Stromal cell of bone marrow (primary cell): Measurements from ENCODE around the gene MAPKAP1.
"Not testable (repeated sequence)": the region's sequence is repeated elsewhere in the genome, so short reads cannot be mapped to it uniquely, and the experiment has no call there.

ENCODE experiments used
- DNase-seq: peaks from one replicate; pipeline ENCODE4 v3.0.0-alpha.2; 2012; ENCODE audit warnings: low read depth

The MAPKAP1 gene

DNA sequence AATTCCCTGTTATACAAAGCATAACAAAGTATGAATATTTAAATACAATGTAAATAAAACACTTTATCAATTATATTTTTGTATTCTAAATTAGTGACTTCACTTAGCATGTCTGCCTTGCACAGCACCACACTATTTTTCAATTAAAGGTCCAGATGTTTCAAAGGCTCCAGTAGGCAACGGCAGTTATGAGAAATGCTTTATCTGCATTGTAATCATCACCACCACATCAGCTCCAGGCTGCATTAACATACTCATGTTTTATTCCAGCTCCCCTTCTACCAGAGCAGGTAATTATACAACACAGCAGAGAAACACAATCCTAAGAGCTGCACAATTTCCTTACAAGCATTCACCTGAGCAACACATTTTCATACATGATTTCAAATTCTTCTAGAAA, 102.8 kb downstream of the MAPKAP1 start:
- DNase-seq = no peak

DNA sequence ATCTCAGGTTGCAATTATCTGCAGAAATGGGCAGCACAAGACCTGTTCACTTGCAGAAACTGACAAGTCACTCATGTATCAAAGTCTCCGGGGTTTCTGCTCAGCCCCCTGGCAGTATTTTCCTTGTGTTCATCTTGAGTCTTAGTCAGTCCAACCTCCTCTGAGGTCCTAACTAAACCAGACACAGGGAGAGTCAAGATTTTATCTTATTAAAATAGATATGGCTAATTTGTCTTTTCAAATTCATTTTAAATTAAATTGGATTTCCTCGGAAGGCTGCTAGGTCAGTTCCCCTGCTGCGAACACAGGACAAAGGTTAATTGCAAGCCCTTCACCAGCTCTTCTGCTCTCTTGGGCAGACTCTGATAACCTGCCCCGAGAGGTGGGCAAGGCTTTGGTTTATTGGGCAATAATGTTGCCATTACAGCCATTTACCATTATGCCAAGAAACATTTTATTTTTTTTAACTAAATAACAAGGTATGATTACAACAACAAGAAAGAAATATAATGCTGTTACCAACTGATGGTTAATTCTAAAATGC, 103.5 kb downstream of the MAPKAP1 start:
- DNase-seq = no peak

DNA sequence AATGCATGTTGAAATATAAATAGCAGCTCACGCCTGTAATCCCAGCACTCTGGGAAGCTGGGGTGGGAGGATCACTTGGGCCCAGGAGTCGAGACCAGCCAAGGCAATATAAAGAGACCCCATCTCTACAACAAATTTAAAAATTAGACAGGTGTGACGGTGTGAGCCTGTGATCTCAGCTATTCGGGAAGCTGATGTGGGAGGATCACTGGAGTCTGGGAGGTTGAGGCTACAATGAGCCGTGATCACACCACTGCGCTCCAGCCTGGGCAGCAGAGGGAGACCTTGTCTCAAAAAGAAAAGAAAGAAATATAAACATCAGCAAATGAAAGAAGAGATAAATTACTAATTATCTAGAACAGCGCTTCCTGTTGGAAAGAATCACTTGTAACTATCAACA, 105.0 kb downstream of the MAPKAP1 start:
- DNase-seq = no peak

DNA sequence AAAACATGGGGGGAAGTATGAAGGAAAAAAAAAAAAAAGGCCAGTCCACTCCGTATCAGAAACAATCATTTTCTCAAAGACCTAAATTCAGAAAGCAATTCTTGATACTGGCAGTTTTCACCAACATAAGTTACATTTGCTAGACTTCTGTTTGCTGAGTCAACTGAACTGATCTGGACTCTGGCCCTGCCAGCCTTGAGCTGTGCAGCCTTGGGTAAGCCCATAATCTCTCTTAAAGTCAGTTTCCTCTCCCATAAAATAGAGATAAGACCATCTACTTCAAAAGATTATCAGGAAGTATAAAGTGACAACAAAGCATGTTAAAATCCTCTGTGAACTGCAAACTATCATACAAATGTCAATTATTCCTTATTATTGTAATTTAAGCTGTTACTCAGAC, 106.8 kb downstream of the MAPKAP1 start:
- no peak for DNase-seq

DNA sequence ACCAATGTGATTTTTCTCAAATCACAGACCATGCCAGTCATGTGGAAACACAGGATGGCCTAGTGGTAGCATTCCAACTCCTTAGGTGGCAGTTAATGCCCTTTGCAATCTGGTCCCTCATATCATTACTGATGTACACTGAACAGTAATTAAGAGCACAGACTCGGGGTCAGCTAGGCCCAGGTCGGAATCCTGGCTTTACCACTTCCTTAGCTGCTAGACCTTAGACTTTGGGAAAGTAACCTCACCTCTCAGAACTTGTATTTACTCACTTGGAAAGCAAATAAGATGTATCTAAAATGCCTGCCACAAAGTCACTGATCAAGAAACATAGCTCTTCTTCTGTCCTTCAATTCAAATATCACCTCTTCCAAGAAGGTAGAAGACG, 112.8 kb downstream of the MAPKAP1 start:
- no peak for DNase-seq

DNA sequence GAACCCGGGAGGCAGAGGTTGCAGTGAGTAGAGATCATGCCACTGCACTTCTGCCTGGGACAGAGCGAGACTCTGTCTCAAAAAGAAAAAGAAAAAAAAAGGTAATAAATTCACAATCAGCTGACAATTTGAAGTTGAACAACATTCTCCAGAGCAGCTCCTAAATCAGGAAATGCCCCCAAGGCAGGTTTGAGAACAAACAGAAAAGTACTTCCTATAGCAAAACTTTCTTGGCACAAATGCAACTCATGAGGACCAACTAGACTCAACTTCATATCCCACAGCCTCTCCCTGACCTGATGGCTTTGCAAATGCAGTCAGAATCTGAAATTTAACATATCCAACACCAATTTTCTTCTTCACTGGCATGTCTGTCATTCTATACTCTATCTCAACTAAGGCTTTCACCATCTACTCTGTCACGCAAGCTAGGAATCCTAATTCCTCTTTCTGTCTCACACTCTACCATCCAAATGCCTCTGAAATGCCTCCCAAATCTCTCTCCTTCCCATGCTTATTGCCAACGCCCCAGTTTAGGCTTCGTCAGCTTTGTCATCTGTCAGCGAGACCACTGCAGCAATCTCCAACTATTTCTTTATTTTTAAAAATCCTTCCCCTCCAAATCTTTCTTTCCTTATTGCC, 113.3 kb downstream of the MAPKAP1 start:
- no peak for DNase-seq

DNA sequence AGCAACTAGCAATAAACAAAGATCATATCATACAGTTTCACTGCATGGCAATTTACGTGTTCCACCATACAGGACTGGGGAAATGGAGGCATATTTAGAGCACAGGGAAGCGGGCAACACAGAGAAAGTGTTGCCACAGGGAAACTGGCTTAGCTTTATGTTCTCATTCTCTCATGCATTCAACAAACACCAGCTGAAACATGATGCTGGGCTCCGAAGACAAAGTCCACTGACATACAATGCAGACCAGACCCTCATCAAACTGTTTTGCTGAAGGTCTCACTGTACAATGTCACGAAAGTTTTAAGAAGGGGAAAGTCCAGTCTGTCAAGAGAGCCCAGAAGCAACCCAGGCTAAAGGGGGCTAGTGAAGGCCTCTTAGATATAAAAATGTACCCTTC, 115.1 kb downstream of the MAPKAP1 start:
- DNase-seq = no peak

DNA sequence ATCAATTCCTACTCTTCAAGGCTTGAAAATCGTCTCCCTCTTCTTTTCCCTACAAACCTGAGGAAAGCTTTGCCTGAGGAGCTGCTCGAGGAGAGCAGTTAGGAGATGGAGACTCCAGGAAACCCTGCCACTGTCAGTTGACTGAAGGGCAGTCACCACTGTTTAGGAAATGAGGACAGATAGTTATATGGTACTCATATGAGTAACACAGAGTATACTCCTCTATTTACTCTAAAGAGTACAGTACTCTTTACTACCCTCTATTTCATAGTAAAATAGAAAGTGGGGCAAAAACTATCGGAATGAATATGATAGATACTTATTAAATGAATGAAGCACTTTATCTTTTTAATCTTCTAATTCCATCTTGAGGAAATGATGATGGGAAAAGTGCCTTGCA, 115.8 kb downstream of the MAPKAP1 start:
- no peak for DNase-seq

DNA sequence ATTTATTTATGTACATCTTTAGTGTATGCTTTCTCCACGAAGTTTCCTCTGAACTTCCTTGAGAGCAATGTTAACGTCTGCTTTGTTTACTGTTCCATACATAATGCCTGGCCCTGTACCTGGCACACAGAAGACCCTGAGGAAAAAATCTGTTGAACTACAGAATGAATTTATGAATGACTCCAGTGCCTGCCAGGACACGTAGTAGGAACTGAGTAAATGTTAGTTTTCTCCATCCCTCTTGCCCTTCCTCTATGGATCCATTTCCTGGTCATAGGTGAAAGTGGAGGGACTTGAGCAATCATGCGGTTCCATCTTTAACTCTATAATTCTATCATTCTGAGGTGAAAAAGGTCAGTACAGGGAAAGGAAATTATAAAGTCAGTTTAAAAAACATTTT, 117.7 kb downstream of the MAPKAP1 start:
- no peak for DNase-seq

DNA sequence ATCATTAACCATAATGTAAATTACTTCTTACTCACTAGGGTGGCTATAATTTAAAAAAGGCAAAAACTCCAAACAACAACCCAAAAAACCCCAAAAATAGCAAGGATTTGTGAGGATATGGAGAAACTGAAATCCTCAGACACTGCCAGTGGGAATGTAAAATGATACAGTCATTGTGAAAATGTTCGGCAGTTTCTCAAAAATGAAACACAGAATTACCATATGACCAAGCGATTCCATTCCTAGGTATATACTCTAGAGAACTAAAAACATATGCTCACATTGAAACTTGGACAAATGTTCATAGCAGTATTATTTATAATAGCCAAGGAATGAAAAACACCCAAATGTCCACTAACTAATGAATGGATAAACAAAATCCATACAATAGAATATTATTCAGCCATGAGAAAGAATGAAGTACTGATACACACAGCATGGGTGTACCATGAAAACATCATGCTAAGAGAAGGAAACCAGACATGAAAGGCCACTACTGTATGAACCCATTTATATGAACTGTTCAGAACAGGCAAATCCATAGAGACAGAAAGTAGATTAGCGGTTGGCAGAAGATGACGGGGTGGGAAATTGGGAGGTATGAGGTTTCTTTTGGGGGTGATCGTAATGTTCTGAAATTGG, 119.1 kb downstream of the MAPKAP1 start:
- DNase-seq = no peak

DNA sequence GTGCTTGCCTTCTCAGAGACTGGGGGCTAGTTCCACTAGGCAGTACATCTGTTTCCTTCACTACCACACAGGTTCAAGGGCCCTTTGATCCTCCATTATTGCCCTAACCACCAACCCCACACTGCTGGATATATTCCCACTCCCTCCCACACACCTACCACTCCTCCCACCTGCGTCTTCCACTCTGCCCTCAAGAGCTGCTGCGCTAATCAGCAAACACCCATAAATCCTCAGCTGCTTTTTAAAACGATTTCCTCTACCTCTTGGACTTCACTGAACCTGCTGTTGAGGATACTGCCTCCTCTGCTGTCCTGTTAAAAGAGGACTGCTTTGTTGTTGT, 120.9 kb downstream of the MAPKAP1 start:
- DNase-seq = no peak

DNA sequence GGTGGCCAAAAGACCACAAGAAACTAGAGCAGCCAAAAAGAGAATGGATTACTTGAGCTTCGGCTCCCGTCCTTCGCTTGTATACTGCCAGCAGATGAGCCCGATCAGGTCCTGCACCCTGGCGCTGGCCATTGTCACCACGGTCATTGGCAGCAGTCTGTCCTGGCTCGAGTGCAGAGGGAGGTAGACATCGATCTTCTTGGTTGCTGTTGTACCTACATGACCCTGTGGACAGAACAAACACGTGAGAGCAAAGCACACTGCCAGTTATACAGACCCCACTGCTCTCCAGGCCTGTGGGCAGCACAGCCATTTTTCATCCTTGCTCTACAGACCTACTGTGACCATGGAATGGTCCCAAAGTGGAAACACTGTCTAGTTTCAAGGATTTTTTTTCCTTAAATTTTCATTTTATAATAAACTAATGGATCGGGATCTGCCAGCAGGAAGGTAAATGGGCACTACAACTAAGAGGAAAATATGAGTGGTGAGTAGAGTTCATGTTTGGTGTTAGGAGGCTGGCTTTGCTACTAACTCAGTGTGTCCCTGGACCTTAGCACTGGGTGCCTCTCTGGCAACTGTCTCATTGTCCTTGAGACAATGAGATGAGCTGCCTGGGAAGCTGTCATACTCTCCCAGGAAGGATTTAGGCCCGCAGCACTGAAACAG, 121.4 kb downstream of the MAPKAP1 start:
- no peak for DNase-seq

DNA sequence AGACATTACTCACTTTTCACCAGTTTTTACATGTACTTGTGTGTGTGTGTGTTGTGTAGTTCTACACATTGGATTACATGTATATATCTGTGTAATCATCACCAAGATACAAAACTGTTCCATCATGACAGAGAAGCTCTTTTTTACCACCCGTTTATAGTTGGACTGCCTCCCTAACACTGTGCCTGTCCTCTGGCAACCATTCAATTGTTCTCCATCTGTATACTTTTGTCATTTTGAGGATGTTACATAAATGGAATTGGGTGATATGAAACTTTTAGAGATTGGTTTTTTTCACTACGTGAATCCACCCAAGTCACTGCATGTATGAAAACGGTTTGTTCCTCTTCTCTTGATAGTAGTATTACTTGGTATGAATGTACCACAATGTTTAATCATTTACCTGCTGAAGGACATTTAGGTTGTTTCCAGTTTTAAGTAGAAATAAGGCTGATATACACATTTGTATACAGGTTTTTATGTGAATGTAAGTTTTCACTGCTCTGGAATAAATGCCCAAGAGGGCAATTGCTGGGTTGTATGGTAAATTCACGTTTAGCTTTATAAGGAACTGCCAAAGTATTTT, 126.2 kb downstream of the MAPKAP1 start:
- DNase-seq = no peak

DNA sequence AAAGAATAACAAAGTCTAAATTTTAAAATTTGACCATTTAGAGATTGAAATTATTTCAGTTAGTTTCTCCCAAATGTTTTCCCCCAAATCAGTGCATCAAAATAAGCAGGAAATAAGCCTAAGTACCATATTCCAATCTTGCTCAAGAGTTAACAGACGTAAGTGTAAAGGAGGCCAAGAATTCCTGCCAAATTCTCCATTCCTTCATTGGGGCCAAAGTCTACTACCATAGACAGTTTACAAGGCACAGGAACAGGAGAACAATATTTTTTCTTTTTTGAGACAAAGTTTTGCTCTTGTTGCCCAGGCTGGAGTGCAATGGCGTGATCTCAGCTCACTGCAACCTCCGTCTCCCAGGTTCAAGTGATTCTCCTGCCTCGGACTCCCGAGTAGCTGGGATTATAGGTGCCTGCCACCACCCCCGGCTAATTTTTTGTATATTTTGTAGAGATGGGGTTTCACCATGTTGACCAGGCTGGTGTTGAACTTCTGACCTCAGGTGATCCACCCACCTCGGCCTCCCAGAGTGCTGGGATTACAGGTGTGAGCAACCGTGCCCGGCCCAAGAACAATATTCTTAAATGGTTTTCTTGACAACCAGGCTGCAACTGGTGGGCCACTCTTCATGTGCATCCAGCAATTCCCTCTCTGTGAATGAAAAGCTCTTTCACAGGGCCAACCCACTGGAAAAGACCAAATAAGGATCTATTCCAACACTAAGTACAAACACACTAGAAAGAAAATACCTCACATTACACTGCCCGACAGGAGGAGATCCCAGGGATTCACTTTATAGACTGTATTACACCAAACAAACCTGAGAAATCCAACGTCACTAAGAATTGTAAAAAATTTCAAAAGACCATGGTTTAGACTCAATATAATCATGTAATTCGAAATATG, 127.7 kb downstream of the MAPKAP1 start:
- DNase-seq = no peak

DNA sequence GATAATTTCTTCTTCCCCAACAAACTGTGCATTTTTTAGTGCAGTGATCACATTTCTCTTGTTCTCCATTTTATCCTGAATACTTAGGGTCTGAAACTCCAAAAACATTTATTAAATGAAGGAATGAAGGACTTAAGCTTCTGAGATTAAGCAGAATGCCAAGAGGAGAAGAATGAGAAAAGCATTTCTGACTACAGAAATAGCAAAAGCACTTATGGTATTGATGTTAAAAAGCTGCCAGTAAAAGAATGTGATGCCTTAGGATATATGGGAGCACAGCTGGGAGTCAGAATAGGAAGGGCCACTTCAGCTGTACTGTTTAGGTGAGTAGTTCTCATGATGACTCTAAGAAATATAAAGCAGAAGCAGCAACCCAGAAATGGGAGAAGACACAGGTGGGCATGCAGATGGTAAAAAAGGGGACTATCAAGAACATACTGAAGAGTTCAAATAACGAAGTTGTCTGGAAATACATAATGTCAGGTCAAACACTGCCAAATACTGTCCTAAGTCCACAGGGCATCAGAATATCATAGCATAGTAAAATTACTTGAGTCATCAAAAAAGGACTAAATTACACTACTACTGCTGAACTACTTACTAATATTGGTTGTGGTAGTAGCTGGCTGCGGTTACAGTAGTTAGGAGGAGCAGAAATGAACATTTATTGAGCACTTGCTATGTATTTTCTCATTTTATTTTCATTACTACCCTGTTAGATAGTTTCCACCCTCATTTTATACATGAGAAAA, 132.7 kb downstream of the MAPKAP1 start:
- DNase-seq = no peak

DNA sequence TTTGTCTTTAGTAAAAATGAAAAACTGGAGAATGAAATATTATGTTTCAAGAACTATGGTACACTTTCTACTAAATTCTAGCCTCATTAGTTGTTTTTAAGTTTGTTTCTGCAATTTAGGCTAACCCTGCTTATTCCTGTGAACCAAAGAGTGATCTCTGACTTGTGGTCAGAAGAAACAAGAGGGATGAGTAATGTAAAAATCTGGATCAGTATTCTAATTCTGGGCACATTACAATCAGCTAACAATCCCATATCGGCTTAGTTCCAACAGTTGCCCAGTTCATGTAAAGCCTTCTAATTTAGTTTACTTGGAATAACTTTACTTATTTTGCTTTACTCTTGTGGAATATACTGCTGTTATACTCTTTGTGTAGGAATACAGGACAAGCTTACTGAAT, 134.5 kb downstream of the MAPKAP1 start:
- DNase-seq = not testable (repeated sequence)

DNA sequence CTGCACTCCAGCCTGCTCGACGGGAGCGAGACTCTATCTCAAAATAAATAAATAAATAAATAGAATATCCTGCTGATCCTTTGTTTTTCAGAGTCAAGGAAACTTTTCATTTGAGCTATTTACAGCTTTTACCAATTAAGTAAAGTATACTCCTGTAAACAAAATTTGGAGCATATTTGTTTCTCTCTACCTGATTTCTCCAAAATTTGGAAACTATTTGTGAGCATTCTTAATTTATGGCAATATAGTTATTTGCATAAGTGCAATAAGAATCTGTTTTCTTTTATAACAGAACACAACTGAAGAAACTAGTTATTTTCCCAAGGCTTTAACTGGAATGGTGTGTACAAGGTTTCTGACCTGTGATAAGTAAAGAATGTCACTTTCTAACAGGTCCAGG, 135.2 kb downstream of the MAPKAP1 start:
- not testable (repeated sequence) for DNase-seq

DNA sequence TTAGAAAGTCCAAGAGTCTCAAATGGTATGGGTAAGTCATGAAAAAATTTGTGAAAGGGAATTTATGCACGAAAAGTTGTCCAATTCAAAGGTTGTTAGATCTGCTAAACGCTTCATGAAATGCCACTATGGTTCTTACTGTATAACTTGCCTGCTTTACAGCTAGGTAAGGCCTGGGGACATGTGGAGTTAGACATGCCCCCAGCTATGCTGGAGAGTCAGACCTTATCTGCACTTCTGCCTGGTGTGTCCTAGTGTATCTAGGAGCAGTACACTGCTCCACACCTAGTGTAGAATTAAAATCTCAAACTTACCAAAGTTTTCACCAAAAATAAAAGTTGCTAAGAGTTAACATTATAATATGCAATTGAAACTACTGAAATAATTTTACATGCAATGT, 136.8 kb downstream of the MAPKAP1 start:
- no peak for DNase-seq

DNA sequence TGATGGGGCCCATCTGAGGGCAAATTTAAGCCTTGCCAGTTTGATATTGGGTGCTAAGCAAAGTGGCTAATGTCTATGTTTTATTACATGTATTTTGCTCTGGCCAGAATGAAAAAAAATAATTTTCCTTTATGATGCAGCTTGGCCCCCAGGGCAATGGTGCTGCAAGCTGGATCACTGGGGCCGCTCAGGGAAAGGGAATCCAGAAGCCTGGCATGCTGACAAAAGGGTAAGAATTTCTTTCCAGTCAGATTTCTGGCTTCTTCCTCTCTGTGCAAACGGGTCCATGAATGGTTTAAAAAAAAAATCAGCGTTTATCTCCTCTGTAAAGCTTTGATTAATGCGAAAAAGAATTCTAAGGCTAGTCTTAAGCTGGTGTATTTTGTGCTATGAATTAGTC, 138.4 kb downstream of the MAPKAP1 start:
- peak; percentile 47 for DNase-seq

DNA sequence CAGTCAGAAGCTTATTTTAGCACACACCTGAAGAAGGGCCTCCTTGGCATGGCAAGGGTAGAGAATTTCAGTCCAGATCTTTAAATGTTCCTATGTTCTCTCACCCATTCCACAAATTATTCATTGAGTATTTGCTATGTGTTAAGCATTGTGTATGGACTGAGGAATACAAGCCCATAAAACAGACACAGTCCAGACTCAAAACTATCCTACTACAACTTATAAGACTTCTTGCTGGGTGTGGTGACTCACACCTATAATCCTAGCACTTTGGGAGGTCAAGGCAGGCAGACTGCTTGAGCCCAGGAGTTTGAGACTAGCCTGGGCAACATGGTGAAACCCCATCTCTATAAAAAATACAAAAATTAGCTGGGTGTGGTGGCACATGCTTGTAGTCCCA, 141.0 kb downstream of the MAPKAP1 start:
- DNase-seq = not testable (repeated sequence)

DNA sequence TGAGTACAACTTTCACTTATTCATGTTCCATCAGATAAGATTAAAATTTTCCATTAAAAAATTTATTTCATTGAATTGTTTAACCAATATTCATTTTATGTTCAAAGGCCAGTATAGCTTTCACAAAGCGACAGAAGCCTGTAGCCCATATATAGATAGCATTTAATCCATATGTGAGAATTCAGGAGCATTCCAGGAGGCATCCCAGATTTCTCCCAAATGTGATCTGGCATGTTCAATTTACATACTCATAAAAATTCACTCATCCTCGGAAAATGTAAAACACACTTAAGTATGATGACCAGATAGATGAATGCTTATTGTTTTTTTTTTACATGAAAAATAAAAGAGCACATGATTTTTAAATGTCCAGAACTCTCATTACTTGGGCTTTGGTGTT, 141.9 kb downstream of the MAPKAP1 start:
- no peak for DNase-seq
